ENCODE results near the gene RAB3IL1.

The RAB3IL1 gene

GRCh38 chr11:61918938-61919704 lies 1.8 kb upstream of the RAB3IL1 start:
- DNase-seq (ENCODE audit: low spot score): peak; percentile 10

DNA sequence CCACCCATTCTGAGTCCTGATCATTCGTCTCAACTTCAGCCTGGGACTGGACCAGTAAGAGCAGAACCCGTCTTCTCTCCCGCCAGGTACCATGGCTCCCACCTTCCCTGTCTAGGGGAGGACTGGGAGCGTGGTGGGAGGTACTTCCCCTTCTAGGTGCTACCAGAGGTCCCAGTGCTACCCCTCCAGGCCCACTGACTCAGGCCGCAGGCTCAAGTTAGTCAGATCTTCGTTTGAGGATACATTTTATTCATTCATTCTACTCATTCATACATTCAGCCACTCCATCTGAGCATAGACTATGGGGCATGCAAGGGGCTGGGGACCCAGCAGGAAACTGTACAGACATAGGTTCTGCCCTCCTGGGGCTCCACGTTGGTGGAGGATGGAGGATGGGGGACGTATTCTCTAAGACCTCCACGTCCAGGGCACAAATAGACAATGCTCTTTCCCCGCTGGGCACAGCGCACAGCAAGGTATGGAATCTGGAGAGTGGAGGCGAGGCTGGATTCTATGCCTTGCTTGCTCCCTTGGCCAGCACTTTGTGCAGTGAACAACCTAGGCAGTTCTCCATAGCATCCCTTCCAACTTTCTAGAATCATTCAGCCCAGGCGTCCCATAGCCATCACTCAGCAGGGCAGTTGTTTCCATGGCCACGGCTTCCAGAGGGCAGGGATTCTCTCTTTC lies 1.0 kb upstream of the RAB3IL1 start:
- peak; percentile 4 for DNase-seq (ENCODE audit: low spot score)

- no peak for DNase-seq (ENCODE audit: low spot score)
These were observed 531 bp downstream of the RAB3IL1 start for GRCh38 chr11:61916737-61917333.

- no peak for DNase-seq (ENCODE audit: low spot score)
These were observed 2.7 kb downstream of the RAB3IL1 start for GRCh38 chr11:61914471-61915171.

DNA sequence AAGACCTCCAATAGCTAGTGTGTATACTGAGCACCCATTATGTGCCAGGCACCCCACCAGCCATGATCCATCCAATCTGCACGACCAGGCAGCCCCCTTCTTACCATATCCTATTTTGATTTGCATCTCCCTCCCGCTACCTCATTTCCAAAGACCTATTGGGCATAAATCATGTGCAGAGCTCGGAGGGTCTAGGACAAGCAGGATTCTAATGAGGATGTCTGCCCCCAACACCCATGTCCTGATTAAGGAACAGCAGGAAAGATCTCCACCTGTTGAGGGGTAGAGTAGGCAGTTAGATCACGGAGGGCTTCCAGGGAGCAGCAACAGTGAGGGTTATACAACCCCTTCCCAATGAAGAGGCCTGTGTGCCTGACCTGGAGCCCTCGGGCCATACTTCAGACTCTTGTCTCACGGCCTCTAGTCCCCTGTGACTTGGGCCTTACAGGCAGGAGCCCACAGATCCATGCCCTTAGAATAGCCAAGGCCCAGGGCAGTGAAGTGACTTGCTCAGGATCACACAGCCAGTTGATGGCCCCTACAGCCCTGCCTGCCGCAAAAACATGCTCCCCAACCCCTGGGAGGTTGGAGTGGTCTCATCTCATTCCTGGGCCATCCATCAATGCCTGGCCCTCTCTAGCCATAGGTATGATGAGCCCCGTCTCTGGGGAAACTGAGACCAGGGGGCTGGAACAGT lies 3.5 kb downstream of the RAB3IL1 start:
- no peak for DNase-seq (ENCODE audit: low spot score)

GRCh38 chr11:61912991-61913698 lies 4.2 kb downstream of the RAB3IL1 start:
- no peak for DNase-seq (ENCODE audit: low spot score)

DNA sequence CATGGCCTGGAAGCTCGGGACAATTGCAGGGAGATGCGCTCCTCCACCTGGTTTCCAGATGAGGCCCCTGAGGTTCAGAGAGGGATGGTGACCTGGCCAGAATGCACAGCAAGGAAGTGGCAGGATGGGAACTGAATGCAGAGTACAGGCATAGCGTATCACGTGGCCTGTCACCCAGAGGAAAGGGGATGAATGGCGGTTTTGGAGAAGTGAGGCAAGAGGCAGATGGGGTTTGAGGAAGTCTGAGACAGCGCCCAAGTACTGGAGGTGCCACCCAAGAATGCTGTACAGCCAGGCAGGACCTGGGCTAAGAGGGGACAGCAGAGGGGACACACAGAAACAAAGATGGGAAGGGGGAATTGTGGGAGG lies 4.9 kb downstream of the RAB3IL1 start:
- no peak for DNase-seq (ENCODE audit: low spot score)

- no peak for DNase-seq (ENCODE audit: low spot score)
These were observed 5.5 kb downstream of the RAB3IL1 start for GRCh38 chr11:61911701-61912529.

- no peak for DNase-seq (ENCODE audit: low spot score)
These were observed 6.2 kb downstream of the RAB3IL1 start for GRCh38 chr11:61911128-61911700.

- DNase-seq (ENCODE audit: low spot score): no peak
These were observed 6.9 kb downstream of the RAB3IL1 start for GRCh38 chr11:61910187-61911127.

DNA sequence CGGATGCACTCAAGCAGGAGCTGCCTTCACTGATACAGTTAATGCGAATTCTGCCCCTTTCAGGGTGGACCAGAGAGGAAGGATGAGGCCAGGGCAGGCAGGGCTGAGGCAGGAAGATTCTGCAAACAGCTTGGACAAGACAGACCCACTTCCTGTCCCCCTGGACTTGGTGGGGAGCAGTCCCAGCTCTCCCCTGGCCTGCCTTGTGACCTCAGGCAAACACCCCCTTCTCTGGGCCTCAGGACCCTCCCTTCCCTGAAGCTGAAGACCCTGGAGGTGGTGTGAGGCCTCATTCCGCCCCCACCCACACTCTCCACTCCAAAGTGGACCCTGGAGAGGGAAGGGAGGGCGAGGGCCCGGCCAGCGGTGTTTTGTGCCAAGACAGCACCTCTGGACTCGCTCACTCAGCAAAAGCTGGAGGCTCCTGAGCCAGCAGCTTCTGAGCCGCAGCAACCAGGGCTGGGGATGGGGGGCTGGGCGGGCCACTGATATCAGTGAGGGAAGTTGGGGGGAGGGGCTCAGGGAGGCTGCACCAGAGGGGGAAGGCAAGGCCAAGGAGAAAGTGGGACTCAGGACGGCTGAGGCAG lies 8.5 kb downstream of the RAB3IL1 start:
- no peak for DNase-seq (ENCODE audit: low spot score)

GRCh38 chr11:61907871-61908729 lies 9.3 kb downstream of the RAB3IL1 start:
- DNase-seq (ENCODE audit: low spot score): no peak

GRCh38 chr11:61907282-61907681 lies 10.1 kb downstream of the RAB3IL1 start:
- DNase-seq (ENCODE audit: low spot score): no peak

GRCh38 chr11:61906522-61906909 lies 10.8 kb downstream of the RAB3IL1 start:
- no peak for DNase-seq (ENCODE audit: low spot score)

GRCh38 chr11:61905801-61906521 lies 11.4 kb downstream of the RAB3IL1 start:
- no peak for DNase-seq (ENCODE audit: low spot score)

- DNase-seq (ENCODE audit: low spot score): no peak
These were observed 12.2 kb downstream of the RAB3IL1 start for GRCh38 chr11:61905067-61905696.

Measured in AG20443 (cell line).